HepG2 (cell line): ENCODE results near the gene UAP1L1. TPM values are rescaled to one million over a fixed set of nuclear protein-coding genes. Genes with fewer than 3 reads are reported as not detected.
A peak's percentile ranks its signal among the peaks of the same experiment; 100 is the strongest.

Experiments used
- FLYWCH1 ChIP-seq: sonication (generic); formaldehyde crosslinking; IDR thresholded peaks from 2 replicates; pipeline ENCODE4 v1.8.1; 2023; ENCODE audit warnings: mild to moderate bottlenecking, missing genetic modification reagents
- MLLT10 ChIP-seq: sonication (generic); formaldehyde crosslinking; IDR thresholded peaks from 2 replicates; pipeline ENCODE4 v1.4.0; 2020; ENCODE audit warnings: missing genetic modification reagents
- MTA1 ChIP-seq: sonication (generic); formaldehyde crosslinking; IDR thresholded peaks from 2 replicates; pipeline ENCODE4 v1.4.0; 2020; ENCODE audit warnings: missing genetic modification reagents, mild to moderate bottlenecking, borderline replicate concordance
- NCOR1 ChIP-seq: fragments of 200-600 bp; sonication (generic); IDR thresholded peaks from 2 replicates; pipeline ENCODE4 v1.7.0; 2017; ENCODE audit warnings: antibody characterized with exemption, low read length, borderline replicate concordance
- NKX3-1 ChIP-seq: sonication (generic); formaldehyde crosslinking; IDR thresholded peaks from 2 replicates; pipeline ENCODE4 v1.5.0; 2020; ENCODE audit warnings: missing genetic modification reagents
- PITX1 ChIP-seq: sonication (generic); formaldehyde crosslinking; IDR thresholded peaks from 2 replicates; pipeline ENCODE4 v1.5.1; 2020; ENCODE audit warnings: mild to moderate bottlenecking, missing genetic modification reagents
- TCF12 ChIP-seq, 2 experiments: fragments of 450-650 bp in 1 of 2; sonication (generic) in 1 of 2; formaldehyde crosslinking in 1 of 2; IDR thresholded peaks; 2 replicates each; pipeline versions ENCODE4 v1.6.1 to v1.8.0; 2017 to 2022; ENCODE audit warnings: antibody characterized with exemption in 1 of 2, mild to moderate bottlenecking in 1 of 2, missing genetic modification reagents in 1 of 2, moderate library complexity in 1 of 2
- ZBTB38 ChIP-seq: sonication (generic); formaldehyde crosslinking; IDR thresholded peaks from 2 replicates; pipeline ENCODE4 v1.5.1; 2020; ENCODE audit warnings: mild to moderate bottlenecking, missing genetic modification reagents
- ZNF367 ChIP-seq: sonication (generic); formaldehyde crosslinking; IDR thresholded peaks from 2 replicates; pipeline ENCODE4 v1.4.0; 2020; ENCODE audit warnings: missing genetic modification reagents, borderline replicate concordance
- ZSCAN29 ChIP-seq: sonication (generic); formaldehyde crosslinking; conservative IDR thresholded peaks from 2 replicates; pipeline ENCODE4 v1.4.0; 2020; ENCODE audit warnings: mild to moderate bottlenecking, missing genetic modification reagents
- polyA plus RNA-seq, 8 experiments: library from polyadenylated mRNA; depleted of rRNA in 3 of 8; stranded (reverse) in 7 of 8; unstranded in 1 of 8; fragments of >200 nt; fragmentation: Illumina TruSeq in 4 of 8; extraction: Trizol in 4 of 8; gene quantifications; 2 replicates each; pipeline versions ENCODE4 v1.2.1 to v1.2.3, GENCODE V29; 2011 to 2016; ENCODE audit warnings: low read depth in 4 of 8, missing spikeins in 1 of 8, mixed read lengths in 1 of 8; ENCODE audit not compliant: insufficient read depth in 1 of 8
- total RNA-seq, 5 experiments: library from RNA; depleted of rRNA; stranded (reverse); fragments of >200 nt; fragmentation: Illumina TruSeq; extraction: Trizol; gene quantifications; 2 replicates each; pipeline ENCODE4 v1.2.3, GENCODE V29; 2016; ENCODE audit warnings: low read depth in 1 of 5
- TF ChIP-seq, protein P1 (sequence below): sonication (generic); IDR thresholded peaks from 2 replicates; pipeline ENCODE4 v1.6.1; 2016; ENCODE audit warnings: low read depth, borderline replicate concordance
- TF ChIP-seq, protein P2 (sequence below): sonication (generic); formaldehyde crosslinking; IDR thresholded peaks from 2 replicates; pipeline ENCODE4 v1.4.0; 2020; ENCODE audit warnings: missing genetic modification reagents
- TF ChIP-seq, protein P3 (sequence below): sonication (generic); formaldehyde crosslinking; IDR thresholded peaks from 2 replicates; pipeline ENCODE4 v1.5.0; 2020; ENCODE audit warnings: mild to moderate bottlenecking, missing genetic modification reagents, moderate library complexity

Gene UAP1L1
- total and polyA plus RNA-seq, 2 of the 13 experiments (the other 11 are each of a cell fraction or from before 2014, with no cell fraction given) = 5.4 to 6.4 TPM

DNA sequence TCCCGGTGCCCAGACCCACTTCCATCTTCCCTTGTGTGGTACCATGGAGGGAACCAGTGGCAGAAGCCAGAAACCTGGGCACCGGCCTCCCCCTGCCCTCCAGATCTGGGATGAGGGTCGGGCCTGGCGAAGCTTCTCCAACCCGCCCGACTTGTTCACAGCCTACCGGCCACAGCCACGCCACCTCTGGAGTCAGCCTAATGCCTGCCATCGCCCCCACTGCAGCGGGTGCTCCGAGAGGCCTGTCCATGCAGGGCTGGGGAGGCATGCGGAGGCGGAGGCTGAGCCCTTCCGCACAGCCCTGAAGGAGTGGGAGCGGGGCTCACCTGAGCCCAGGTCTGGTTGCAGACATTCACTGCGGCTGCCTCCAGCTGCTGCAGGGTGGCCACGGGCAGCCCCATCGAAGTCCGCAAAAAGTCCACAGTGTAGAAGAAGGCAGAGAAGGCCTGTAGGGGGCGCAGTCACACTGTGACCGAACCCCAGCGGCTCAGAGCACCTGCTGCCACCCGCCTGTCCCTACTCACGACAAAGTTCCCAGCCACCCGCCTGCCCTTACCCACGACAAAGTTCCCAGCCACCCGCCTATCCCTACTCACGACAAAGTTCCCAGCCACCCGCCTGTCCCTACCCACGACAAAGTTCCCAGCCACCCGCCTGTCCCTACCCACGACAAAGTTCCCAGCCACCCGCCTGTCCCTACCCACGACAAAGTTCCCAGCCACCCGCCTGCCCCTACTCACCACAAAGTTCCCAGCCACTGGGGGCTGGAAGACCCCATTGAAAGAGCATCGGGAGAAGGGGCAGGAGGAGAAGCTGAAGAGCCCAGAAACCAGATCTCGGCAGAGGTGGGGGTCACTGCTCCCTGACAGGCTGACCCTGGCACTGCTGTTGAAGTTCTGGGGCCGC, 27.5 kb upstream of the UAP1L1 start (continued):
- TF ChIP-seq, protein P1, sequence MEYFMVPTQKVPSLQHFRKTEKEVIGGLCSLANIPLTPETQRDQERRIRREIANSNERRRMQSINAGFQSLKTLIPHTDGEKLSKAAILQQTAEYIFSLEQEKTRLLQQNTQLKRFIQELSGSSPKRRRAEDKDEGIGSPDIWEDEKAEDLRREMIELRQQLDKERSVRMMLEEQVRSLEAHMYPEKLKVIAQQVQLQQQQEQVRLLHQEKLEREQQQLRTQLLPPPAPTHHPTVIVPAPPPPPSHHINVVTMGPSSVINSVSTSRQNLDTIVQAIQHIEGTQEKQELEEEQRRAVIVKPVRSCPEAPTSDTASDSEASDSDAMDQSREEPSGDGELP = no peak
- TF ChIP-seq, protein P2, sequence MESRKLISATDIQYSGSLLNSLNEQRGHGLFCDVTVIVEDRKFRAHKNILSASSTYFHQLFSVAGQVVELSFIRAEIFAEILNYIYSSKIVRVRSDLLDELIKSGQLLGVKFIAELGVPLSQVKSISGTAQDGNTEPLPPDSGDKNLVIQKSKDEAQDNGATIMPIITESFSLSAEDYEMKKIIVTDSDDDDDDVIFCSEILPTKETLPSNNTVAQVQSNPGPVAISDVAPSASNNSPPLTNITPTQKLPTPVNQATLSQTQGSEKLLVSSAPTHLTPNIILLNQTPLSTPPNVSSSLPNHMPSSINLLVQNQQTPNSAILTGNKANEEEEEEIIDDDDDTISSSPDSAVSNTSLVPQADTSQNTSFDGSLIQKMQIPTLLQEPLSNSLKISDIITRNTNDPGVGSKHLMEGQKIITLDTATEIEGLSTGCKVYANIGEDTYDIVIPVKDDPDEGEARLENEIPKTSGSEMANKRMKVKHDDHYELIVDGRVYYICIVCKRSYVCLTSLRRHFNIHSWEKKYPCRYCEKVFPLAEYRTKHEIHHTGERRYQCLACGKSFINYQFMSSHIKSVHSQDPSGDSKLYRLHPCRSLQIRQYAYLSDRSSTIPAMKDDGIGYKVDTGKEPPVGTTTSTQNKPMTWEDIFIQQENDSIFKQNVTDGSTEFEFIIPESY (CRISPR knock-in tag) = peak; percentile 92
- TF ChIP-seq NCOR1 (no peak), MLLT10 (no peak), NKX3-1 (CRISPR knock-in tag) (no peak), MTA1 (CRISPR knock-in tag) (no peak), ZBTB38 (CRISPR knock-in tag) (peak; percentile 54; the same call in 1 of the 2 replicates), TCF12 (IDR thresholded peaks at IDR 0.05) (no peak), TCF12 (CRISPR knock-in tag; IDR thresholded peaks at IDR 0.05) (no peak), PITX1 (no peak), ZNF367 (CRISPR knock-in tag) (no peak), ZSCAN29 (CRISPR knock-in tag) (no peak), FLYWCH1 (no peak)
- TF ChIP-seq, protein P3, sequence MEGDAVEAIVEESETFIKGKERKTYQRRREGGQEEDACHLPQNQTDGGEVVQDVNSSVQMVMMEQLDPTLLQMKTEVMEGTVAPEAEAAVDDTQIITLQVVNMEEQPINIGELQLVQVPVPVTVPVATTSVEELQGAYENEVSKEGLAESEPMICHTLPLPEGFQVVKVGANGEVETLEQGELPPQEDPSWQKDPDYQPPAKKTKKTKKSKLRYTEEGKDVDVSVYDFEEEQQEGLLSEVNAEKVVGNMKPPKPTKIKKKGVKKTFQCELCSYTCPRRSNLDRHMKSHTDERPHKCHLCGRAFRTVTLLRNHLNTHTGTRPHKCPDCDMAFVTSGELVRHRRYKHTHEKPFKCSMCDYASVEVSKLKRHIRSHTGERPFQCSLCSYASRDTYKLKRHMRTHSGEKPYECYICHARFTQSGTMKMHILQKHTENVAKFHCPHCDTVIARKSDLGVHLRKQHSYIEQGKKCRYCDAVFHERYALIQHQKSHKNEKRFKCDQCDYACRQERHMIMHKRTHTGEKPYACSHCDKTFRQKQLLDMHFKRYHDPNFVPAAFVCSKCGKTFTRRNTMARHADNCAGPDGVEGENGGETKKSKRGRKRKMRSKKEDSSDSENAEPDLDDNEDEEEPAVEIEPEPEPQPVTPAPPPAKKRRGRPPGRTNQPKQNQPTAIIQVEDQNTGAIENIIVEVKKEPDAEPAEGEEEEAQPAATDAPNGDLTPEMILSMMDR (CRISPR knock-in tag) = peak; percentile 81
